A673 (cell line): ENCODE measurements around the gene SUSD4. TPM values are rescaled to one million over a fixed set of nuclear protein-coding genes. Genes with fewer than 3 reads are reported as not detected.

ENCODE experiments used
- BruUV-seq: library from RNA; stranded (reverse); fragments of 400-500 nt; replicated peaks from 2 replicates; lab custom pipeline; 2021; lab: Mats Ljungman, UMichigan
- CTCF ChIA-PET: fragments of 300-600 bp; sonication (Branson Sonifier 250); formaldehyde crosslinking; loops from one replicate; lab custom pipeline; 2022; ENCODE audit warnings: antibody characterized with exemption; lab: Charles Lee
- POLR2A ChIA-PET: fragments of 300-600 bp; sonication (Branson Sonifier 250); formaldehyde crosslinking; loops from one replicate; lab custom pipeline; 2022; ENCODE audit warnings: antibody characterized with exemption; ENCODE audit not compliant: low non-redundant PET; lab: Charles Lee
- DNase-seq: peaks from one replicate; pipeline ENCODE4 v3.0.0-alpha.2; 2015; ENCODE audit warnings: low spot score
- H3K27ac ChIP-seq: fragments of 200-600 bp; sonication (generic); 2 replicates; pipeline ENCODE4 v1.5.1; 2016; ENCODE audit warnings: mixed run types, low read depth, mild to moderate bottlenecking, mixed read lengths, antibody characterized with exemption, low read length; ENCODE audit not compliant: poor library complexity, severe bottlenecking
- H3K27me3 ChIP-seq: fragments of 200-600 bp; sonication (generic); replicated peaks from 2 replicates; pipeline ENCODE4 v1.6.1; 2017; ENCODE audit warnings: mixed run types, low read depth, mild to moderate bottlenecking, mixed read lengths, antibody characterized with exemption, low read length; ENCODE audit not compliant: insufficient read depth, poor library complexity
- H3K36me3 ChIP-seq: fragments of 200-600 bp; sonication (generic); 2 replicates; pipeline ENCODE4 v1.6.1; 2016; ENCODE audit warnings: mixed run types, mild to moderate bottlenecking, mixed read lengths, antibody characterized with exemption, low read length; ENCODE audit not compliant: insufficient read depth, poor library complexity, severe bottlenecking
- H3K4me1 ChIP-seq: fragments of 200-600 bp; sonication (generic); 2 replicates; pipeline ENCODE4 v1.6.1; 2017; ENCODE audit warnings: mixed run types, mild to moderate bottlenecking, mixed read lengths, antibody characterized with exemption, low read length; ENCODE audit not compliant: insufficient read depth, poor library complexity, severe bottlenecking
- H3K4me3 ChIP-seq: fragments of 200-600 bp; sonication (generic); 2 replicates; pipeline ENCODE4 v1.5.1; 2016; ENCODE audit warnings: low read depth, mixed run types, mild to moderate bottlenecking, mixed read lengths, low read length; ENCODE audit not compliant: poor library complexity, severe bottlenecking
- H3K9me3 ChIP-seq: fragments of 200-600 bp; sonication (generic); 2 replicates; pipeline ENCODE4 v1.6.1; 2016; ENCODE audit warnings: mixed run types, low read depth, mild to moderate bottlenecking, mixed read lengths, antibody characterized with exemption, low read length; ENCODE audit not compliant: poor library complexity, severe bottlenecking
- CTCF ChIP-seq: fragments of 300-800, 200-600 bp; sonication (generic); conservative IDR thresholded peaks from 2 replicates; pipeline ENCODE4 v1.5.1; 2017; ENCODE audit warnings: low read depth, mild to moderate bottlenecking, antibody characterized with exemption, low read length, moderate library complexity, mixed read lengths
- EZH2 ChIP-seq: fragments of 200-600 bp; sonication (generic); IDR thresholded peaks from 2 replicates; pipeline ENCODE4 v1.6.1; 2017; ENCODE audit warnings: borderline replicate concordance, low read depth, mild to moderate bottlenecking, mixed read lengths, antibody characterized with exemption, low read length; ENCODE audit not compliant: poor library complexity, severe bottlenecking
- intact Hi-C: fragments of 100-400 bp; cut with micrococcal nuclease; formaldehyde crosslinking; loops from one replicate; pipeline ENCODE4 v1.10.0; 2022; ENCODE audit not compliant: unreplicated experiment
- total RNA-seq: library from RNA; stranded (reverse); gene quantifications from 2 replicates; pipeline ENCODE4 v1.2.3, GENCODE V29; 2021

SUSD4 gene
- total RNA-seq, 1 experiment from 2014 or later: not detected

GRCh38 chr1:223319905-223320580, 43.9 kb downstream of the SUSD4 start:
- ChIA-PET POLR2A (no interaction called here), CTCF (no interaction called here)
- H3K27me3 ChIP-seq: peaks cover 15% of the 10 kb centered on the region
- TF ChIP-seq CTCF: no peak
- no peak for TF ChIP-seq EZH2
- DNase-seq: no peak
- H3K4me3 ChIP-seq: no peak overlapping the region
- no peak overlapping the region for H3K27ac ChIP-seq
- H3K4me1 ChIP-seq: no peaks in the 10 kb centered on the region
- H3K36me3 ChIP-seq: no peaks in the 10 kb centered on the region
- H3K9me3 ChIP-seq: no peaks in the 10 kb centered on the region
- BruUV-seq: no TSS peak
- intact Hi-C loops: no loop called here

DNA sequence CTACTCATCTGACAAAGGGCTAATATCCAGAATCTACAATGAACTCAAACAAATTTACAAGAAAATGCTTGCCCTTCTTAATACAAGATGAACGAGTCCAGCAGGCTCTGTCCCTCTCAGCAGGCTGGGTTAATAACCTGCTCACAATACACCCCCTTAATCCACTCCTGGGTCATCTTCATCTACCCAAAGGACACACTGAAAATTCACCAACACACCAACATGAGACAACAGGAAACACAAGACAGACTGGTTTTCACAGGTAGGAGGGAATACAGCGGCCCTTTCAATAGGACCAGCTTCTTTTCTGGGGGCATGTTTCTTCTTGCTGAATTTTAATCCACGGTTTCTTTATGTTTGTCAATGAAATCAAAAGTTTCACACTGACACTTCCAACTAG, 44.6 kb downstream of the SUSD4 start:
- no TSS peak for BruUV-seq
- Histone ChIP-seq H3K9me3 (no peaks in the 10 kb centered on the region), H3K36me3 (no peaks in the 10 kb centered on the region), H3K4me1 (no peaks in the 10 kb centered on the region), H3K27ac (no peak overlapping the region), H3K27me3 (peaks cover 15% of the 10 kb centered on the region), H3K4me3 (no peak overlapping the region)
- CTCF ChIA-PET: no interaction called here
- POLR2A ChIA-PET: no interaction called here
- no peak for DNase-seq
- intact Hi-C loops: no loop called here
- no peak for TF ChIP-seq EZH2
- TF ChIP-seq CTCF: no peak

DNA sequence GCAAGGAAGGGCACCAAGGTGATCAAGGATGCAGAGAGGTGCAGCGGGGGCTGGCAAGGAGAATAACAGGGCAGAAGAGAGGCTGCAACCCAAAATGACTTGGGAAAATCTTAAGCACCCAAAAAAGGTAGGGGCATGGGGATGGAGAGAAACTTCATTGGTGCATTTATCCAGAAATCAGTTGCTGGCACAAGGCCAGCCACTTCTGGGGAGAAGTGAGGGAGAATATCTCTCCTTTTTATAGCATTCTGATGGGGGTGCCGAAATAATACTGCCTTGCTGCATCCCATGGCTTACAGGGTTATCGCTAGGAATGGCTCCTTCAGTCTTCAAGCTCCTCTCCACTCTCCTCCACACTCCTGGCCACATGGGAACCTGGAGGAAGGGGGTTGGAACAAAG, 47.9 kb downstream of the SUSD4 start:
- POLR2A ChIA-PET: no interaction called here
- H3K4me3 ChIP-seq: no peak overlapping the region
- intact Hi-C loops: no loop called here
- peaks cover 2% of the 10 kb centered on the region for H3K27me3 ChIP-seq
- H3K4me1 ChIP-seq: no peaks in the 10 kb centered on the region
- H3K9me3 ChIP-seq: no peaks in the 10 kb centered on the region
- H3K27ac ChIP-seq: no peak overlapping the region
- no peak for TF ChIP-seq CTCF
- TF ChIP-seq EZH2: no peak
- DNase-seq: no peak
- no peaks in the 10 kb centered on the region for H3K36me3 ChIP-seq
- CTCF ChIA-PET: no interaction called here
- no TSS peak for BruUV-seq
